ENCODE data around the gene B9D1. TPM values are rescaled to one million over a fixed set of nuclear protein-coding genes. Genes with fewer than 3 reads are reported as not detected.

The B9D1 gene
- total RNA-seq, 2 donors from 2014 or later, result 10.4 to 53.4 TPM

GRCh38 chr17:19308398-19308797, 54.1 kb downstream of the B9D1 start:
- peaks cover 10% of the 10 kb centered on the region for H3K4me1 ChIP-seq
- H3K9me3 ChIP-seq, result no peaks in the 10 kb centered on the region
- TF ChIP-seq POLR2A (IDR thresholded peaks at IDR 0.05) (no peak), CTCF (IDR thresholded peaks at IDR 0.05) (no peak)
- H3K36me3 ChIP-seq (replicated peaks in 1 of 2; ENCODE audit: insufficient read depth in 1 of 2, low read depth in 2 of 2), result peaks cover 0 to 11% of the 10 kb centered on the region in 2 donors
- no peaks in the 10 kb centered on the region for H3K27me3 ChIP-seq
- DNase-seq (no peak), ATAC-seq (no peak)
- intact Hi-C loops (cut with DNase I), result no loop called here
- no peak overlapping the region for H3K4me3 ChIP-seq
- 88 to 91% methylated on average over 8 of the region's 8 CpGs for WGBS, 2 donors
- no peak overlapping the region for H3K27ac ChIP-seq

DNA sequence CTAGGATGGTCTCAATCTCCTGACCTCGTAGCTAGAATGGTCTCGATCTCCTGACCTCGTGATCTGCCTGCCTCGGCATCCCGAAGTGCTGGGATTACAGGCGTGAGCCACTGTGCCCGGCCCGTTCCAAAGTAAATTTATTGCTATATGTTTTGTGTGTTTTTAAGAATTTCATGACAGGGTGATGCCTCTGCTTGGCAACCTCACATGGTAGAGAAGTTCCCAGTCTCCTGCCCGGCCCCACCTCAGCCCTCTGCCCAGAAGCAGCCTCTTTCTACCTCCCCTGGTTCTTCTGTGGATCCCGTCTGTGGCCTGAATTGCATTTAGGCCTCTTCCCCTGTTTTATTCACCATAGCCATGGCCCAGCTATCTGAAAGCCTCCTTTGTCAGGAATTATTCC, 55.0 kb downstream of the B9D1 start:
- peaks cover 10% of the 10 kb centered on the region for H3K4me1 ChIP-seq
- 89 to 92% methylated on average over 10 of the region's 10 CpGs for WGBS, 2 donors

GRCh38 chr17:19306160-19307111, 56.1 kb downstream of the B9D1 start:
- 56 to 79% methylated on average over 5 to 10 of the region's 10 CpGs for WGBS, 2 donors
- ATAC-seq (no peak), DNase-seq (peak in 1 of 4 donors; percentile 34)
- H3K27me3 ChIP-seq, result no peaks in the 10 kb centered on the region
- peaks cover 0 to 3% of the 10 kb centered on the region in 2 donors for H3K36me3 ChIP-seq (replicated peaks in 1 of 2; ENCODE audit: insufficient read depth in 1 of 2, low read depth in 2 of 2)
- intact Hi-C loops (cut with DNase I), result no loop called here
- peaks cover 10% of the 10 kb centered on the region for H3K4me1 ChIP-seq
- H3K4me3 ChIP-seq, result no peak overlapping the region
- H3K9me3 ChIP-seq, result no peaks in the 10 kb centered on the region
- H3K27ac ChIP-seq, result no peak overlapping the region
- TF ChIP-seq POLR2A (IDR thresholded peaks at IDR 0.05) (no peak), CTCF (IDR thresholded peaks at IDR 0.05) (no peak)

More for the DNA sequence above, 55.0 kb downstream of the B9D1 start:
- no peaks in the 10 kb centered on the region for H3K27me3 ChIP-seq
- H3K27ac ChIP-seq, result no peak overlapping the region
- ATAC-seq (no peak), DNase-seq (no peak)
- H3K4me3 ChIP-seq, result no peak overlapping the region
- H3K36me3 ChIP-seq (replicated peaks in 1 of 2; ENCODE audit: insufficient read depth in 1 of 2, low read depth in 2 of 2), result peaks cover 0 to 9% of the 10 kb centered on the region in 2 donors
- no peaks in the 10 kb centered on the region for H3K9me3 ChIP-seq
- TF ChIP-seq POLR2A (IDR thresholded peaks at IDR 0.05) (no peak), CTCF (IDR thresholded peaks at IDR 0.05) (no peak)
- intact Hi-C loops (cut with DNase I), result no loop called here

GRCh38 chr17:19305761-19306159, 56.8 kb downstream of the B9D1 start:
- Histone ChIP-seq H3K36me3 (replicated peaks in 1 of 2; ENCODE audit: insufficient read depth in 1 of 2, low read depth in 2 of 2) (peaks cover 0 to 3% of the 10 kb centered on the region in 2 donors), H3K27ac (no peak overlapping the region), H3K4me3 (no peak overlapping the region), H3K9me3 (no peaks in the 10 kb centered on the region), H3K4me1 (peaks cover 10% of the 10 kb centered on the region), H3K27me3 (no peaks in the 10 kb centered on the region)
- intact Hi-C loops (cut with DNase I), result no loop called here
- DNase-seq (no peak), ATAC-seq (no peak)
- 93 to 100% methylated on average over 4 to 5 of the region's 5 CpGs for WGBS, 2 donors
- TF ChIP-seq CTCF (IDR thresholded peaks at IDR 0.05) (no peak), POLR2A (IDR thresholded peaks at IDR 0.05) (no peak)
